Endothelial cell of hepatic sinusoid (primary cell): ENCODE data around the gene DCAKD.

Source experiments
- in situ Hi-C: cut with HindIII; loops from 2 replicates; pipeline ENCODE4 v1.10.0; 2017; ENCODE audit warnings: low sequenced_read_pairs

The DCAKD gene, protein sequence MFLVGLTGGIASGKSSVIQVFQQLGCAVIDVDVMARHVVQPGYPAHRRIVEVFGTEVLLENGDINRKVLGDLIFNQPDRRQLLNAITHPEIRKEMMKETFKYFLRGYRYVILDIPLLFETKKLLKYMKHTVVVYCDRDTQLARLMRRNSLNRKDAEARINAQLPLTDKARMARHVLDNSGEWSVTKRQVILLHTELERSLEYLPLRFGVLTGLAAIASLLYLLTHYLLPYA

DNA sequence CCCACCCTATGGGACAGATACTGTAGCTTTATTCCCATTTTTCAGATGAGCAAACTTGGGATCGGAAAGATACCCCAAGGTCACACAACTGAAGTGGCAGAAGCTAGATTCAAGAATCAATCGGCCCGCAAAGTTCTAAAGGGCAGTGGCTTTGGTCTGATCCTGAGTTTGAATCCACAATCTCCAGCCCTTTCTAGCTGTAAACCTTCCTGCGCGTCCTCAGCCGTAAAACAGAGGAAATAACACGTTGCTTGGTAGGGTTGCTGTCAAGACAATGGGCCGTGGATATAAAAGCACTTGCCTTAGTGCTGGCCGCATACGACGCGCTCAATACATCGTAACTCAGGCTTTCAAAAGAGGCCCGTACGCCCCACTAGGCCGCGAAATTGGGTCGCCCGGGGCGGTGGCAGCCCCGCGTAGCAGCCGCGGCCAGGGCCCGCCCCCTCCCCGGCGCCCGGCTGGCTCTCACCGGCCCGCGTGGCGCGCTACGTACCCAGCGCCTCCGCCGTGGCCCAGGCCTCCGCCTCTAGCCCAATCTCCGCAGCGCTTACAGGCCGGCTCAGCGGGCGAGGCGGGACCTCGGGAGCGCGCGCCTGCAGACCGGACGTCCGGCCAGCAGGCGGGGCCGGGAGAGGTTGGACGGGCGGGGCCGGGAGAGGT lies at the start of gene DCAKD:
DCAKD (minus strand) TSS at position 573 of the 660 bp plus-strand sequence. CDS start 16,747 bp downstream, outside the sequence.
- in situ Hi-C loops, result no loop called here

DNA sequence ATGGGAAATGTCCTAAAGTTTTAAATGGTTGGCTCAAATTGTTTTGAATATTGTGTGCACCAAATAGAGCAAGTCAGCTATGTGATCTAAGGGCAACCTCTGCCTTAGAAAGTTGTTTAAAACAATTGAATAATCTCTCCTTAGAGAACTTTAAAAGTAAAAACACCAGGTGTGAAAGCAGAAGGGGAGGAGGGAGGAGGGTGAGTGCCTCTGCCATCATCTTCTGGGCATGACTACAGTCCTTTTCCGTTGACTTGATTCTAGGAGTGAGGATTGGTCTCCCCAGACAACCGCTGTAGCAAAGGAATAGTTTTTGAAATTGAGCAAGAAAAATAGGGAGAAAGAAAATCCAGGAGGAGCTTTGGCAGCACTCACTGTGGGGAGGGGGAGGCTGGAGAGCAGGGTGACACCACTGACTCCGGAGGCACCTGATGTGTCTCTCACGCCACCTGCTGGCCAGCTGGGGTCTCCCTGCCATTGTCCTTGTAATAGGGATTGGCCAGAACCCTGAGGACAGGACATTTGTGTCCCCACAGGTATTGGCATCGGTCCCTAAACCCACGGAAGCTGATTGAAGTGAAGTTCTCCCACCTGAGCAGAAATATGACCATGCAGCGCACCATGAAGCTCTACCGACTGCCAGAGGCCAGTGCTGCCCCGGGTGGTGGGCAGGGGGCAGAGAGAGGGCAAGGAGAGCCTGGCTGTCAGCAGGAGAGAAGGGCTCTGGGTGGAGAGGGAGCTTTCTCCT lies 47.6 kb upstream of the DCAKD start:
- in situ Hi-C loops, result no loop called here

DNA sequence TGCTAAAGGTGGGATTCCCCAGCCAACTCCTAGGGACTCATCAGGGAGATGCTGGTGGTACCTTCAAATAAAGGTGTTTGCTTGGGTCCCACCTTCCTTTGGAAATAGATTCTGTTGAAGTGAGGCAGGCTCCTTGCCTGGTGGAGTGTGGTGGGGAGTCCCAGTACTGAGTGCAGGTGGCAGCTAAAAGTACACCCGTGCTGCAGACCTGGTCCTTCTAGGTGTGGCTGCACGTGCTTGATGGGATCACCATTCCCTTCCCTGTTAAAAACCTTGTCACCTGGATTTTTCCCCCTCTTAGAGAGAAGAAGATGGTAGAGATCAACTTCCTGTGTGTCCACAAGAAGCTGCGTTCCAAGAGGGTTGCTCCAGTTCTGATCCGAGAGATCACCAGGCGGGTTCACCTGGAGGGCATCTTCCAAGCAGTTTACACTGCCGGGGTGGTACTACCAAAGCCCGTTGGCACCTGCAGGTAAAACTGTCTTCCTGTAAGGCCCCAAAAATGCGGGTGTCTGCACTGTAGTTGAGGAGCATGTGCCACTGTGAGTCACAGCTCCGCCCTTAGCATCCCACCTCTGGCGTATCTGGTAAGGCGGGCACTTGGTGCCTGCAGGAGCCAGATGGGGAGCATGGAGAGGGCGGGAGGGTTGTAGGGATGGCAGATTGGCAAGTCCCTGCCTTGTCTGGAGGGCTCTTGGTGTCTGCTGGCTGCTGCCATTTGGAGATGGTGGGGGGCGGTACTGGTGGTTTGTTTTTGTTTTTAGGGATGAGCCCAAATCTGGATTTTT lies 46.8 kb upstream of the DCAKD start:
- in situ Hi-C loops, result no loop called here

DNA sequence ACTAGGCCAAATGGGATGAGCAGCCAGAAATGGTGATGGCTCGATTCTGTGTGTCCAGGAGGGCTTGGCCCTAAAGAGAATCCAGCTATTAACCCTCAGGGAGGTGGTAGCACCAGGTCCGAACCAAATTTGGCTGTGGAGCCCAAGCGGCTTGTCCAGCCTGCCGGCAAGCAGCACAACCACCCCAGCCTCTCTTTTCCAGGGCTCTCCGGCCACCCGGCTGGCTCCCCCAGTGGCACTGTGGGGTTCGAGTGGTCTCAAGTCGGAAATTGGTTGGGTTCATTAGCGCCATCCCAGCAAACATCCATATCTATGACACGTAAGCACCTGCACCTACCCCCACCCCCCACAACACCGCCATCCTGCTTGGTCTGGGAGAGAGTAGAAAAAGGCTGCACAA lies 45.5 kb upstream of the DCAKD start:
- in situ Hi-C loops, result no loop called here

DNA sequence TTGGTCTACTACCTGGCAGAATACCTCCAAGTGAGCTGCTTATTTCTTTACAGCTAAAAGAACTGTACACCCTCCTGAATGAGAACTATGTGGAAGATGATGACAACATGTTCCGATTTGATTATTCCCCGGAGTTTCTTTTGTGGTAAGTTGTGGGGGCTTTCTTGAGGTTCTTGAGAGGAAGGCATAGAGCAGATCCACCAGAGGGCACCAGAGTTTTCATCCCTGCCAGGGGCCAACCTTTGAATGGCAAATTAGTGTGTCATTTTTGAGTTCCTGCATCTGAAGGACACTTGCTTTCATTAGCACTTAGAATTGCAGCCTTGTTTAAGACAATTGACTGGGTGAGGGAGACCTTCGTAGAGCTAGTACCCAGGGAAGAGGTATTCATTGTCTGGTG lies 44.7 kb upstream of the DCAKD start:
- in situ Hi-C loops, result no loop called here

DNA sequence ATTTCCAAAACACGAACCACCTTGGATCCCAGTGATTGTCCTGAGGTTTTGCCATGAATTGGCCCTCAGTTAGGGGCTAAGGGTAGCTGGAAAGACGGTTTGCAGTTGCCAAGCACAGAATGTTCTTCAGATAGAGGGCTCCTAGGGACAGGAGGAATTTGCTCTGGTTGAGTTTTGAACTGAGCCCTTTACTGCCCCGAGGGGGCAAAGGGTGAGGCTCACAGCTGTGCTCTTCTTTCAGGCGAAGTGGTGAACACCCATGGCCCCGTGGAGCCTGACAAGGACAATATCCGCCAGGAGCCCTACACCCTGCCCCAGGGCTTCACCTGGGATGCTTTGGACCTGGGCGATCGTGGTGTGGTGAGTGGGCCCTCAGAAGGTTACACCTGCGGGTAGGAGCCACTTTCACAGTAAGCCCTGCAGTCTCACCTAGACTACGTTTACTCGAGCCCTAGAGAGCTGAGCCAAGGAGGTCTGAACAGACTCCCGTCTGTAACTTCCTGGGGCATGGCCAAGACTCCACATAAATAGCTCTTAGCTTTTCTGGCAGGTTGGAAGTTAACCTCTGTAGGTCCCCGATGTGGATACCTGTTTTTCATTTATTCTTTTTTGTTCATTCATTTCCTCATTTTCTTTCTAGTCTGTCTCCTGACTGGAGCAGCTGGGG lies 42.1 kb upstream of the DCAKD start:
- in situ Hi-C loops, result no loop called here

- in situ Hi-C loops, result no loop called here
These were observed 41.5 kb upstream of the DCAKD start for GRCh38 chr17:45092911-45093430.

DNA sequence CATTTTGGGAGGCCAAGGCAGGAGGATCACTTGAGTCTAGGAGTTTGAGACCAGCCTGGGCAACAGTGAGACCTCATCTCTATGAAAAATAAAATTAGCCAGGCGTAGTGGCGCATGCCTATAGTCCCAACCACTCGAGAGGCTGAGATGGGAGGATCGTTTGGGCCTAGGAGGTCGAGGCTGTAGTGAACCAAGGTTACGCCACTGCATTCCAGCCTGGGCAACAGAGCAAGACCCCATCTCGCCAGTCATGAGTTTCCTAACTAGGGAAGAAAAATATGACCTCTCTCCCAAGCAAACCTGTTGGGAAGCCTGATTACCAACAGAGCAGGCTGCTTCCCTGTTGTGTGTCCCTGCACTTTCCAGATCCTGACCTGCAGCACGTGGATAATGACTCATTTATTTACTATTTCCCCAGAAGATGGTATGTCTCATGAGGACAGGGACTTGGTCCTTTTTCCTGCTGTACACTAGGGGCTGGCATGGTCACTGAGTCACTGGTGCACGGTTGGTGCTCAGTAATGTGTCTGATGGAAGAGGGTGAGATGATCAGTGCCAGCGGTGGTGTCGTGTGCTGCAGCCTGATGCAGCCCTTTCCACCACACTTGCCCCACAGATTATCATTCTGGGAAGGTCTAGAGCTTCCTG lies 40.5 kb upstream of the DCAKD start:
- in situ Hi-C loops, result no loop called here

DNA sequence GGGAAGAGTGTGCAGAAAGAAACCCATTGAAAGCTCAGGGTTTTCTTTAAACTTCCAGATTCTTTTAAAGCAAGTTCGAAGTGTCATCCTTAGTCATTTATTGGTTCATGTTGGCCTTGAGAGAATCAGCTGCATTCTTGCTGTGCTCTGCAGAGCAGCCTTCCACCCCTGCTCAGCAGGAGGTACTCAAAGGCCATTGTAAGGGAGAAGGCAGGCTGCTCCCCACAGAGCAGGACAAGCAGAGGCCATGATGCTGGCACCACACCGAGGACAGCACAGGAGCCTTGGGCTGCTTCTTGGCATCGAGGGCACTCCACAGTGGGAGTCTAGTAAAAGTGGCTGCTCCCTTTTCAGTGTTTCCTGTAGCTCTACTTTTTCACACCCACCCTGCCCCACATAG lies 39.3 kb upstream of the DCAKD start:
- in situ Hi-C loops, result no loop called here

DNA sequence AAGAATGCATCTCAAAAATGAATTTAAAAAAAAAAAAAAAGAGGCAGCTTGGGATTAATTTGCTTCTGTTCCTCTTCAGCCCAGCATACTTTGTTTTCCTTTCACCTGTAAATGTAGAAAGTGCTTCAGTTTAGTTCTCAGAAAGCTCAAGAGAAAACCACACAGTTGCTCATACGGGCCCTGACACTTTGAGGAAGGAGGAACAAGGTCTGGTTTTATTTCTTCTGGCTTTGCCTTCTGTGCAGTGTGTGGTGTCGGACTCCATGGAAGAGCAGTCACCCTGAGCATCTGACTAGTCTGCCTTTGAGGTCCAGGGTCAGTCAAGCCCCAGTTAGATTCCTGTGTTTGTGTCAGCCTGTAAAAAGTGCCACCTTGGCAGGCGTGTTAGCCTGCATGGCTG lies 37.3 kb upstream of the DCAKD start:
- in situ Hi-C loops, result no loop called here

GRCh38 chr17:45087978-45088377 lies 36.5 kb upstream of the DCAKD start:
- in situ Hi-C loops, result no loop called here

DNA sequence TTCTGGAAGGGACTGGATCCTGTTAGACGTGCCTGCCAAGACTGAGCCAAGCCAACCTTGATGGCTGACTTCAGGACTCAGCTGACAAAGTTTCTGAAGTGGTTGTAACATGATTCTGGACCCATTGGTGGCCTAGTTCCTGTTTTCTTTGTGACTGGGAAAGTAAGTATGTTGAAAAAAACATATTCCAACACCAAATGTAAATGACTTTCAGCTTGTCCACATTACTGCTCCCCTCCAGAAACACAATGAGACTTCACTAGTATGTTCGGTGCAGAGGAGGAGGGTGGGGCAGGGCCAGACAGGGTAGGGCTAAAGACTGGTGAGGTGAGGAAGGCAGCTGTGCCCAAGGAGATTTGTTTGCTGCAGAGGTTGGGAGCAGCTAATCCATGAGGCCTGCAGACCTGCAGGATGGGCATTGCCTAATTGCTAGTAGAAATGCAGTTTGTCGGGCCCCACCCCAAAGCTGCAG lies 36.1 kb upstream of the DCAKD start:
- in situ Hi-C loops, result no loop called here

GRCh38 chr17:45086865-45087503 lies 35.6 kb upstream of the DCAKD start:
- in situ Hi-C loops, result no loop called here

DNA sequence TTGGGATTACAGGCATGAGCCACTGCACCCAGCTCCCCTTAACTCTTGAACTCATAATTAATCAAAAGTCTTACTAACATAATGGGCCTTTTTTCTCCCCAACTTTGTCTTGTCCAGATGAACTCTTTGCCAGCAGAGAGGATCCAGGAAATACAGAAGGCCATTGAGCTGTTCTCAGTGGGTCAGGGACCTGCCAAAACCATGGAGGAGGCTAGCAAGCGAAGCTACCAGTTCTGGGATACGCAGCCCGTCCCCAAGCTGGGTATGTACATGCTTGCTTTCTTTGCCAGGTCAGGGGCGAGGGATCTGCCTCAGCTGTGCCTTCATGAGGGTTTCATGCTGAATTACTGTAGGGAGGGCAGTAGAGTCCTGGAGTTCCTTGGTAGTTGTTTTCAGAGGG lies 35.0 kb upstream of the DCAKD start:
- in situ Hi-C loops, result no loop called here

DNA sequence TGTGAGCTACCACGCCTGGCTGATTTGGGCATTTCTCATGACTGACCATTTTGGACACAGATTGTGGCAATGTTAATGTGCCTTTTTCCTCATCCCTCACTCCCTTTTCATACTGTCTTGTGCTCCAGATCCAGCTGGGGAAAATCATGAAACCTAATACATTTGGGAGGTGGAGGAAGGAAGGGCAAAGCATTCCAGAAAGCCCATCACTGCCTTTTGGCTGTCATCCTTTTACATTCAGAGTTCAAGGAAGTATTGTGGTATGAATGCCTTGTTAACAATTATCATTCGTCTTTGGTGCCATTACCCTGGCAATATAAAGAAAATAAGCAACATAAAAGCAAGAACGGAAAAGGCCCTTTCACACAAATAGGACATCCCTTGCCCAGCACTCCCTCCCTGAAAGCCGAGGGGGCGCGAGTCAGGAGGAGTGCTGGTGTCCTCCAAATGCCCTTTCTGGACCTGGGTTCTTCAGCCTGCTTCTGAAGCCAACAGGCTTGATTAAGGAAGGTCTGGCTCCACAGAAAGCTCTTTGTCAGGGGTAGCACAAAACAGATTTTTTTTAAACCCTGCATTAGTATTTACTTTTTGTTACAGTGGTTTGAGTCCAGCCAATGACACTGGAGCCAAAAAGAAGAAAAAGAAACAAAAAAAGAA lies 29.7 kb upstream of the DCAKD start:
- in situ Hi-C loops, result no loop called here

- in situ Hi-C loops, result no loop called here
These were observed 26.2 kb upstream of the DCAKD start for GRCh38 chr17:45077643-45078042.

GRCh38 chr17:45073414-45074070 lies 22.1 kb upstream of the DCAKD start:
- in situ Hi-C loops, result no loop called here

DNA sequence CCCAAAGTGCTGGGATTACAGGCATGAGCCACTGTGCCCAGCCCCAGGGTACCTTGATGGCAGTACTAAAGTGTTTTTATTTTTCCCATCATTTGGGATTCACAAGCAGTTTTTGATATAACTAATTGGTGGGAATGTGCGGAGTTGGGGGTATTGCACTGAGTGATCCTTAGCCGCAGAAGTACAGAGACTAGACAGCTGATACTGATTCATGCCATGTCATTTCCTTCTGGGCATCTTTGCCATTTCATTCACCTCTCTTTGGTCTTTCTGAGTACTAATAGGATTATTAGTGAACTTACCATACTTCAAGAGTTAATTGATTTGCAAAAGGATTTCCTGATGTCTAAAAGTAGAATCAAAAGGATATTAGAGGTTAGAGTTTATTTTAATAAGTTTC lies 19.4 kb upstream of the DCAKD start:
- in situ Hi-C loops, result no loop called here
